Erythroblast (primary cell): ENCODE data around the gene MRPS5.

Source experiments
- GATA1 ChIP-seq: IDR thresholded peaks from 2 replicates; pipeline ENCODE4 v1.6.1; 2011; ENCODE audit warnings: low read depth, mild to moderate bottlenecking, control low read depth, low read length, moderate library complexity
- POLR2A ChIP-seq: IDR thresholded peaks from 2 replicates; pipeline ENCODE4 v1.6.1; 2011; ENCODE audit warnings: mild to moderate bottlenecking, low read length

GRCh38 chr2:95075440-95076132 lies 46.0 kb downstream of the MRPS5 start:
- TF ChIP-seq POLR2A (no peak), GATA1 (no peak)
